GM11168 (cell line): ENCODE data around the gene SLC4A4.

ENCODE experiments used
- in situ Hi-C: fragments of 300-500 bp; cut with MboI; formaldehyde crosslinking; loops from one replicate; pipeline ENCODE4 v1.12.0; 2022; ENCODE audit warnings: low sequenced_read_pairs; ENCODE audit not compliant: unreplicated experiment

Gene SLC4A4

DNA sequence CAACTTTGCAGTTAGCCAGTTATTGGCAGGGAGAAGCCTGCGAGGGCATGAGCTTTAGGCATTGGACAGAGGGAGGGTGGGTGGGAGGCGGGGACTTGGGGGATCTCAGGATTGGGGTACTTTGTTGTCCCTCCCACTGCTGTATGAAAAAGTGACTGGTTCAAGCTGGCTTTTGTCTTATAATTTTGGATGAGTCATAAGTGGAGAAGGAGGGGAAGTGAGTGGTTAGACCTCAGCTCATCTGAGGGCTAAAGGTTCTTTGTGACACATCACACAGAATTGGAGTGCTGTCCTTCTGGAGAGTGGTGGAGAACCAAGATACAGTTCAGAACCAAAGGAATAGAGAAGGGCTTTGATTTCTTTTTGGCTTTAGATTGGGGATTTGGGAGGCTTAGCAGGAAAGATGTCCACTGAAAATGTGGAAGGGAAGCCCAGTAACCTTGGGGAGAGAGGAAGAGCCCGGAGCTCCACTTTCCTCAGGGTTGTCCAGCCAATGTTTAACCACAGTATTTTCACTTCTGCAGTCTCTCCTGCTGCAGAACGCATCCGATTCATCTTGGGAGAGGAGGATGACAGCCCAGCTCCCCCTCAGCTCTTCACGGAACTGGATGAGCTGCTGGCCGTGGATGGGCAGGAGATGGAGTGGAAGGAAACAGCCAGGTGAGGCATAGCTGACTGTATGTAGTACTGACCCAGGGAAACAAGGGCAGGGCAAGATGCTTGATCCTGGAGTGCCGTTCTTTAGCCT, at the start of gene SLC4A4:
SLC4A4 (plus strand) TSS at position 175 of the 748 bp plus-strand sequence.
- in situ Hi-C loops, result no loop called here

DNA sequence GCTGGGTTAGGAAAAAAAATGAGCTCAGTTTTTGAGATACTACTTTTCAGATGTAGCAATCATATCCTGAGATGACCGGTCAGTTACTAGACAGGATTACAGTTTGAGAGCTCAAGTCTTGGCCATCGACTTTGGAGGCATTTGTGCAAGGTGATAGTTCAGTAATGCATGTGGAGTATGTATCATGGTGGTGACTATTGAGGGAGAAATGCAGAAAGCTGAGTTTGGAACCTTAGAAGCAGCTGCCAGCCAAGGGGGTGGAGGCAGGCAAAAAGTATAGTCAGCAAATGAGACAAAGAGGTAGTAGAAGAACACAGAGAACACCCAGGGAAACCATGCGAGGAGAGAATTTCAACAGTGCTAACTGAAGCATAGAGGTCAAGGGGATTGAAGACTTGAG, 48.7 kb upstream of the SLC4A4 start:
- in situ Hi-C loops, result no loop called here

DNA sequence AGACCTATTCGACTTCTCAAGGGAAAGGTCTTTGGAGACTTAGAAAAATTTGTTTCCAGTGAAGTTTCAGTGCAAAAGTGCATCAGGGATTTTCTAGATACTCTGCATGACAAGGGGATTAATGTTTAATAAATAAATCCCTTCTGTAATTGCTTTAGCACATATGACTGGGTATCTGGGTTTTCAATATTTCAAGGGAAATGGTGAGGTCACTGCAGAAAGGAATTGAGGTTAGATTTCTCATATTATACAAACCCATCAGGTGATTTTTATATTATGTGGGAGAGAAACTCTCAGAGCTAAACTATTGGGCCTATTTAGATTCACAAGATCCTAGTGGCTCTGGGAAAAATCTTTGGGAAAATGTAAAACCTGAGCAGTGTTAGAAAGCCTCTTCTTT, 48.3 kb upstream of the SLC4A4 start:
- in situ Hi-C loops, result no loop called here

DNA sequence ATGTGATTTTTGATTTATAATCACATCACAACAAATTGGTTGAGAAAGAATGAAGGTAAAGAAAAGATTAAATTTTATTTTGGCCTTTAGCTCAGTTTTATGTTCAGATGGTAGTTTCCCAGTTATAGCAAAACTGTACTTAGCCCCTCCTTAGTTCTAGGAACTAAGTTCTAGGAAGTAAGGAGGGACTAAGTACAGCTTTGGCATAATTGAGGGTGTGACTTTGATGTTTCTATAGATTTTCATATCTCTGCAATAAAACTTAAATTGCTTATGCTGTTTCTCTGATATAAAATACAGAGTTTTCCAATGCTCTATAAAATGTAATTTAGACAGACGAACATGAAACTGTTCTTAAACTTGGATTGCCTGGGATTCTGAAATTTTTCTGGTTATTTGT, 46.6 kb upstream of the SLC4A4 start:
- in situ Hi-C loops, result no loop called here

DNA sequence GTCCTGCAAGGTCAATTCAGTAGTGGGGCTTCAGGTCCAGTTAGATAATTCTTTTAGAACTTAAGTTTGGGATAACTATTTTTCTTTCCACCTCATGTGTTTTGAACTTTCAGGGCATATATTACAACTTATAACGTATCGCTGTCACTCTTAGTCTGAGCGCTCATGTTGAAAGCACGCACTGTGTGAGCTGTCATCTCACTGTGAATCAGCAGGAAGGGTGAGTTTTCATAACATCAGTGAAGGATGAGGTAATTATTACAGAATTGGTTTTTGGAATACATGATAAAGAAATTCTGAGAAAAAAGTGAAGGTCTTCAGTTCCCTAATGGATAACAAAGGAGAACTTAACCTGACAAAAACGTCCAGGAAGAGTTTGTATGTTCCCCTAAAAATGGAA, 45.1 kb upstream of the SLC4A4 start:
- in situ Hi-C loops, result no loop called here

DNA sequence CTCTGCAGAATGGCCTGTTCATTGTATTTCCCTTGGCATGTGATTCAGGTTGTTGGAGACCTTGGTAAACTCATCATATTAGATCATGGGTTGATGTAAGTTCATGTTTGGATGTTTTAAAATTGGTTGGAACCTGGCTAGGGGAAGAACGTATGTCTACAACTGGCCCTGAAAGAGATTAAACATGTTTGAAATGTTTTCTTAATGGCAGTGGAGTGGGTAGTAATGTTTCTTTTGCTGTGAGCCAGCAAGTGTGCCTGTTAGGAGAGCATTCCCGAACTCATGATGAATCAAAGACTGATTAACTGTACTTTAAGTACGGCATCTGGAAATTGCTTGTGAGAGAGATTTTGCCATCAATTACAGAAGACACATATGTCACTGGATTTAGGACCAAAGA, 44.5 kb upstream of the SLC4A4 start:
- in situ Hi-C loops, result no loop called here

DNA sequence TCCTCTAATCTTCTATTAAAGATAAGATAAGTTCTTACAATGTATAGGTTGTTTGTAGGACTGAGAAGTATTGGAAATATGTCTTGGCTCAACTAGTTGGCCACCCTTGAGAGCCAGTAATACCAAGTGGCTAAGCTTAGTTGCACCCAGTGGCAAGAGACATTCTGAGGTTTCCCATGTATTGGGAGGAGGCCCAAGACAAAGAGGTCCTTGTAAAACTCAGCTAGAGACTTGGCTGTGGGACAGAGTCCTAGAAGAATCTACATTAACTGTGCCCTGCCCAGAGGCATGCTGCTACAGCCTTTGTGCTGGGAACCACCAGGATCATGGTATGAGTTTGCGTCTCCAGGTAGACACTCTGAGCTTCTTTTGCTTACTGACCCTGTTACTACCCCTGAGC, 41.9 kb upstream of the SLC4A4 start:
- in situ Hi-C loops, result no loop called here

DNA sequence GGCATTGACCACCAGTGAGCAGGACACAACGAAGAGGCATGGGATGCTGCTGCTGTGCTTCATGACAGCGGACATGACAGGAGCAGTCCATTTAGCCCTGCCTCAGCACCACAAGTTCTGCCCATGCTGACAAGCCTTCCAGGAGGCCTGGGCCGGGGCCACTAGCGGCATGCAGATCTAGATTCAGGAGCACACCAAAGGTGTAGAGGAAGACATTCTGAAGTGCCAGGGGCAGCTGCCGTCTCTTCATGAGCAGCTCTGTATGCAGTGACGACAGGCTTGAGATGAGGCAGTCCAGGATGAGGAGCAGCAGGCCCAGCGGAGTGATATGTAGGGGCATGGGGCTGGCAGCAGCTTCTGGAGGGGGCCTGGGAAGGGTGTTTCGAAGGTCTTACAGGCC, 38.5 kb upstream of the SLC4A4 start:
- in situ Hi-C loops, result no loop called here

DNA sequence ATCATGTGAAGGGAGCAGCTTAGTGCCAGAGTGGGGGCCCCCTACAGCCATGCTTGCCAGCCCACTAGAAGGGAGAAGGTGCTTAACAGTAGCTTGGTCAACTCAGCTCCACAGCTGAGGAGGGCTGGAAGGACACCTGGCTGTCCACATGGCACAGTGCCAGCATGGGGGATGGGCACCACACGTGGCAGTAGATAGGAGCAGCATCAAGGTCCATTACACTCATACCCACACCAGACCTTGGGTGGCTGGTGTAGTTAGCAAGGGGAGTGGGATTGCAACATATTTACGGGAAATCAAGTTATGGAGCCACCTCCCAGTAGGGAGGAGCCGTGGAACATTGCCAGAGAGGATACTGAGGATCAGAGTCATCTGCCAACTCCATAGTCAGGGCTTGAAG, 37.9 kb upstream of the SLC4A4 start:
- in situ Hi-C loops, result no loop called here

DNA sequence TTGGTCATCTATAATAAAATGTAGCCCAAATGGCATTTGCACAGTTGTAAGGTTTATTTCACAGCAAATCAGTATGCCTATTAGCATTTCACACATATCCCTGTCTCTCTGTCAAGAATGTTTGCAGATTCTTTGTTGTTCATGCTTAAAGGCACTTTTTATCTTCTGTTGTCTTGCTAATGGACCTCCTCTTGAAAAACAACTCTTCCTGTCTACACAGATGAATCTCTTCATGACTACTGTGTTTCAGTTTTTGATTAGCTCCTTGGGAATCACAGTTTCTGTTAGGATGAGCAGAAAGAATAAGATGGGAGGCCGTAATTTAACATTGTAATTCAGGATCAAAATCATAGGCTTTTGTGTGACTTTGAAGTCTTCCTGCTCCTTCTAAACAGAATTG, 35.5 kb upstream of the SLC4A4 start:
- in situ Hi-C loops, result no loop called here

DNA sequence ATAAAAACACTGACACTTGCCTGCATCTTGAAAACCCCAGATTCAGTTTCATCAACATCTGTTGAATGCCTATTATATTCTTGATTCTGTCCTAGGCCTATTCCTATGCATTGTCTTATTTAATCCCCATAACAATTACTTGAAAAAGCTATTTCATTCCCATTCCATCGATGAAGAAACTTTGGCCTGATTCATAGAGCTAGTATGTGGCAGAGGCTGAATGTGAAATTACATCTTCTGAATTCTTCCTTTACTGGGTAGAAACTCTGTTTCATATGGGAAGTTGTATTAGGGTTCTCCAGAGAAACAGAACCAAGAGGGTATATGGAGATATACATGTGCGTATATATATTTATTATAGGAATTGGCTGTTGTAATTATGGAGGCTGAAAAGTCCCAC, 35.0 kb upstream of the SLC4A4 start:
- in situ Hi-C loops, result no loop called here

DNA sequence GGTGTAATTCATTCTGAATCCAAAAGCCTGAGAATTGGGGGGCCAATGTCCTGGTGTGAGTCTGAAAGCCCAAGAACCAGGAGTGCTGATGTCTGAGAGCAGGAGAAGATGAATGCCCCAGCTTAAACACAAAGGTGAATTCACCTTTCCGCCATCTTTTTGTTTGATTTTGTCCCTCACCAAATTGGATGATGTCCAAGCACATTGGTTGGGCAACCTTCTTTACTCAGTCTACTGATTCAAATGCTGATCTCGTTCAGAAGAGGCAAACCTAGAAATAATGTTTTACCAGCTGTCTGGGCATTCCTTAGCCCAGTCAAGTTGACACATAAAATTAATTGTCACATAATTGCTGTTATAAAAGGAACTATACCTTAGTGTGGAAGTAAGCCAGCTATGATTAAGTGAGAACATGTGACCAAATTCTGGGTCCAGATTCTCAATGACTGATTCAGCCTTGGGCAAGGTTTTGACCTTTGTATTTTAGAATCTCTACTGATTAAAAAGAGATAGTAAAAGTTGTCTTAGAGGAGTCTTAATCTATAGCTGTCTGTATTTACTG, 34.5 kb upstream of the SLC4A4 start:
- in situ Hi-C loops, result no loop called here

DNA sequence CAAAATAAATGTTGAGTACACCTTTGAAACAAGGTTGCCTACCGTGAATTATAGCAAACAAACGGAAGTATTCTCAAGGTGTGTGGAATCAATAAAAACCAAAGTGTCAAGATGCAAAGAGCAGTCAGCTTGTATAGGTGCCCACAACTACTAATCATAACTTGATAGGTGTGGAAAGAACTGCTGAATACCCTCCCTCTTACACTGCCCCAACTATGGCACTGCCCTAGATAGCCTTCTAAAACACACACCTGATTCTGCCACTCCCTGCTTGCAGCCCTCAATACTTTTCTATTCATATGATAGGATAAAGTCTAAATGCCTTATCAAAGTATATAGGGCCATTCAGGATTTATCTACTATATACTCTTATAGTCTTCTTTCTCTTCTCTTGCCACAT, 31.1 kb upstream of the SLC4A4 start:
- in situ Hi-C loops, result no loop called here

DNA sequence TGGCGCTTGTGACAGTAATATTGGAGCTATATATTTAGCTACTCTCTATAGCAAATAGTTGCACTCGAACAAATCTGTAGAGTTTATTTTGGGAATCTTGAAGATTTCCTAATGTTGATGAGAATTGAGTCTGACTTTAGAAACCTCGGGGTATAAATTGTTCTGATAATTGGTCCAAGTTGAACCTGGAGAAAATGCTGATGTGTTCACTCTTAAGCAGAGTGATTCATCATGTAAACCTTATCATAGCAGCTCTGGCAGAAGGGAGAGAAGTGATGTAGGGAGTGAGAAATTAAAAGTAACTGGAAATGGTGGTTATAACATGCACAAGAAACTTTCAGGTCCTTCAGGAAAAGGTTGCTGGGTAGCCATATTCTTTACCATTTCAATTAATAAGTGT, 16.4 kb upstream of the SLC4A4 start:
- in situ Hi-C loops, result no loop called here

DNA sequence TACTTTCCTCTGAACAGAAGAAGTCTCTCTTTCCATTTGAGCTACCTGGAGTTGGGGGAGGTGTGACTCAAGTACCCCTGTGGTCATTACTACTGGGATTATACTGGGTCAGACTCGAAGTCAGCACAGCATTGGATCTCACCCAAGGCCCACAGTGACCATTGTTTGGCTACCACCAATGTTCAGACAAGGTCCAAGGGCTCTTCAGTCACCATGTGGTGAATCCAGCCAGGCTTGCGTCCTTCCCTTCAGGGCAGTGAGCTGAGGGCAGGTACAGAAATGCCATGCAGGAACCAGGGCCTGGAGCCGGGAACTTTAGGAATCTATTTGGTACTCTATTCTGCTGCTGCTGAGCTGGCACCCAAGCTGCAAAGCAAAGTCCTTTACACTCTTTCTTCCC, 5.5 kb upstream of the SLC4A4 start:
- in situ Hi-C loops, result no loop called here

DNA sequence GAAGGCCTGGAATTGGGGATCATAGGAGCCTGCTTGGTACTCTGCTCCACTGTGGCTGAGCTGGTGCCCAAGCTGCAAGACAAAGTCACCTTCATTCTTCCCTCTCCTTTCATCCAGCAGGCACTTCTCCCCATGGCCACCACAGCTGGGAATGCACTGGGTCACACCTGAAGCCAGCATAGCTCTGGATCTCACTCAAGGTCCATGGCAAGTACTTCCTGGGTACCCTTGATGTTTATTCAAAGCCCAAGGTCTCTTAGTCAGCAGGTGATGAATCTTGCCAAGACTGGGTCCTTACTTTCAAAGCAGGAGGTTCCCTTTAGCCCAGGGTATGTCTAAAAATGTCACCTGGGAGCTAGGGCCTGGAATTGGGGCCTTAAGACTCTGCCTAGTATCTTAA, 4.9 kb upstream of the SLC4A4 start:
- in situ Hi-C loops, result no loop called here

DNA sequence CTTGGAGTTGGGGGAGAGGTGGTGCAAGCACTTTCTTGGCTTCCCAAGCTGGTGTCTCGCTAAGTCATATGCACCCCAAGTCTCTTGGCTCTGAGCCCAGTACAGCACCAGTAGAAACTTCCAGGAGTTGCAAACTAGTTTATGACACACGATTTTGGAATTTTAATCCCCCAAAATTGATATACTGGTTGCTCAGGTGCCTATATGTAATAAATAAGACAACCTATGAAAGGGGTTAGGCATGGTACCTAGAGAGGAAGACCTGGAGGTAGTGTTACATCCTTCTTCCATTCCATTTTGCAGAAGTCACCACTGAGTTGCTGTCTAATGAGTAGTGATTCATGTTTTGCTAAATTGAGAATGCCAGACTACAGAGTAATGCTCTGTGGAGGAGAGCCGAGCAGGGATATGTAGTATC, 4.3 kb upstream of the SLC4A4 start:
- in situ Hi-C loops, result no loop called here

DNA sequence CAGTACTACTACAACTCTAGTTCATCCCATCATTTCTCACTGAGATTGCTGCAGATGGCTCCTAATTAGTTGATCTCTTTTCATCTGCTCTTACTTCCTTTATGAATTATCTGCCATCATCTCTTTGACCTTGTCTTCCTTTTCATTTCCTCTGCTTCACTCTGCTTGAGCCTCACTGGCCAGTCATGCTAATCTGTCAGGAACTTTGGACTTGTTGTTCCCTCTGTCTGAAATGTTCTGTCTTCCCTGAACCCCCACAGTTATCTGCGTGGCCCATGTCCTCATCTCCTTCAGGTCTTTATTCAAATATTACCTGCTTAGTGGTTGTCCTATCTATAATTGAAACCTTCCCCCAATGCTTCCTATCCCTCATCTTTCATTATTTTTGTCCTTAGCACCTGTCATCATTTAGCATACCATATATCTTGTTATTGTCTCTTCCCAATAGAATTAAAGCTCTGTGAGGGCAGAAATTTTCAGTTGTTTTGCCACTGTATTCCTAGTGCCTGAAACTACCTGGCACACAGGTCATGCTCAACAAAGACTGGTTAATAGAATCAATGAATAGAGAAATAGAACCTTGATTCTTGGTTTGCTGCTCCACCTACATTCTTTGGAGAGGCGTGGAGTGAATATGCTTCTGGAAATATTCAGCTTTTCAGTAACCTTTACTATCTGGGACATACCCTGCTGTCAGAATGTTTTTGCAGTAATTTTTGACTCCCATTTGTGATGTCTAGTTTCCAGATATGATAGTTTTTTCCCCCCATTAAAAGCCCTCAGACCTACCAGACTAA, 5.0 kb downstream of the SLC4A4 start:
- in situ Hi-C loops, result no loop called here

DNA sequence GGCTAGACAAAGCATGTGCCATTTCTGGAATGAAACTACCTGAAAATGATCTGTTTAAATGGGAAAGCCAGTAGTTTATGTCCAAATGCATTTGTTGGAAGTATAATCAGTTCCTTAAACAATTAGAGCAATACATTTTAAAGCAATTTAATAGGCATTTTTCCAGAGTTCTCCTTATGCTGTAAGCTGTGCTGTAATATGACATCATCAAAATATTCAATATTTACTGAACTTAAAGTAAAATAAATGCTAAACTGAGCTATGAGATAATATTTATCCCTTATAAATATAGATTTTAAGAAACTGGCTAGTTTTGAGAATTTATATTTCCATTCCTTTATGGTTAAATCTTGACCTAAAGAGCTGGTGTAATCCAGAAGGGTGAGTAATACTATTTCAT, 7.9 kb downstream of the SLC4A4 start:
- in situ Hi-C loops, result no loop called here

DNA sequence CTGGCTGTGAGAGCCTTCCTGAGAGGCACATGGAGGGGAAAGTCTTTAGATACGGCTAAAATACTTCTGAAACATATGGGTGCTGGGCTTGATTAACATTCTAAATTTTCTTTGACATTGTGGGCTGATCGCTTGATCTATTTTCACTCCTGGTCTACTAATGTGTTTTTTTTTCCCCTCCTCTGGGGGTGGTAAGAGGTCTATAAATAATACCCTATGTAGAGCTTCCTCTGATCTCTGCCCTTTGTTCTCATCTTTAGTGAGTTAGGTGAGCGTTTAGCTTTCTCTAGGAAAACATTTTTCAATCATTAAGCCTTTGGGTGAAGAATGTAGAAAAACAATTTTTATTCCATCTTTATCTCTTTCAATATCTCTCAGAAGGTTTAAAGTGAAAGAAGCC, 9.8 kb downstream of the SLC4A4 start:
- in situ Hi-C loops, result no loop called here

DNA sequence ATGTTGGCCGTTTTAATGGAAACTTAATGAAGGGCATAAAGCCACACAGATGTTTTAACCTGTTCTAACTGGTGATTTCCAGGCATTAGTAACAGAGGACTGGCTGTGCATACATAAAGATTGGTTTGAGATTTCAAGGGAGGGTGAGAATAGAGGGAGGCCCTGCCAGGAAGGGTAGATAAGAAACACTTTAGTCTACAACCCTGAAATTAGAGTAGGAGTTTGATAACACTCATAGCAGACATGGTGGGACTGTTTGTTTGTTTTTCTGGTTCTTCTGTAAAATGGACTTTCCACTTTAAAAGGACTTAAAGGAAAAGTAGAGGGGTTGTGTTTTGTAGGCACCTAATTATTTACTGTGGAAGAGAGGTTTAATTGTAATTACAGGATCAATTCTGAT, 16.2 kb downstream of the SLC4A4 start:
- in situ Hi-C loops, result no loop called here

DNA sequence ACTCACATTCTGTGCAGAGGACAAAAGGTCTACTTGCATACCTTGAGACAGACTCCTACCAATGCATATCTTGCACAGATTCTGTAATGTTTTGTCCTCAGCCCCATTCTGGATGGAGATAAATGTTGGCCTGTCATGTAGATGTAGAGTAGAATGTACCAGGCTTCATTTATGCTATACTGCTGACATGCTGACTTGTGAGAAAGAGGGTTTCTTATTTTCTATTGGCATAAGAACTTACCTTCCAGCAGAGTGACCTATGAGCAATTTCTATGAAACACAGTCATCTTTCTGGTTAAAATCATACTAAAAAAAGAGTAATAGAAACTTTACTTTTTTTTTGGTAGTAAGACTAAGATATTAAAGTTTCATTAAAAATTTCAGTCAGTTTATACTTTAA, 17.2 kb downstream of the SLC4A4 start:
- in situ Hi-C loops, result no loop called here
